Measurements from ENCODE around the gene DBH.

- TF ChIP-seq, protein P1, sequence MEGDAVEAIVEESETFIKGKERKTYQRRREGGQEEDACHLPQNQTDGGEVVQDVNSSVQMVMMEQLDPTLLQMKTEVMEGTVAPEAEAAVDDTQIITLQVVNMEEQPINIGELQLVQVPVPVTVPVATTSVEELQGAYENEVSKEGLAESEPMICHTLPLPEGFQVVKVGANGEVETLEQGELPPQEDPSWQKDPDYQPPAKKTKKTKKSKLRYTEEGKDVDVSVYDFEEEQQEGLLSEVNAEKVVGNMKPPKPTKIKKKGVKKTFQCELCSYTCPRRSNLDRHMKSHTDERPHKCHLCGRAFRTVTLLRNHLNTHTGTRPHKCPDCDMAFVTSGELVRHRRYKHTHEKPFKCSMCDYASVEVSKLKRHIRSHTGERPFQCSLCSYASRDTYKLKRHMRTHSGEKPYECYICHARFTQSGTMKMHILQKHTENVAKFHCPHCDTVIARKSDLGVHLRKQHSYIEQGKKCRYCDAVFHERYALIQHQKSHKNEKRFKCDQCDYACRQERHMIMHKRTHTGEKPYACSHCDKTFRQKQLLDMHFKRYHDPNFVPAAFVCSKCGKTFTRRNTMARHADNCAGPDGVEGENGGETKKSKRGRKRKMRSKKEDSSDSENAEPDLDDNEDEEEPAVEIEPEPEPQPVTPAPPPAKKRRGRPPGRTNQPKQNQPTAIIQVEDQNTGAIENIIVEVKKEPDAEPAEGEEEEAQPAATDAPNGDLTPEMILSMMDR (IDR thresholded peaks at IDR 0.05), result no peak
- no peak for TF ChIP-seq POLR2A (IDR thresholded peaks at IDR 0.05)
These were observed 55.6 kb downstream of the DBH start for GRCh38 chr9:133691626-133692363.

All from body of pancreas (tissue), 4 donors.